Ramos (cell line): ENCODE measurements around the gene UPF1.

Source experiments
- in situ Hi-C: fragments of 300-500 bp; cut with MboI; formaldehyde crosslinking; loops from one replicate; pipeline ENCODE4 v1.14.3; 2022; ENCODE audit warnings: low sequenced_read_pairs; ENCODE audit not compliant: unreplicated experiment

Gene UPF1

DNA sequence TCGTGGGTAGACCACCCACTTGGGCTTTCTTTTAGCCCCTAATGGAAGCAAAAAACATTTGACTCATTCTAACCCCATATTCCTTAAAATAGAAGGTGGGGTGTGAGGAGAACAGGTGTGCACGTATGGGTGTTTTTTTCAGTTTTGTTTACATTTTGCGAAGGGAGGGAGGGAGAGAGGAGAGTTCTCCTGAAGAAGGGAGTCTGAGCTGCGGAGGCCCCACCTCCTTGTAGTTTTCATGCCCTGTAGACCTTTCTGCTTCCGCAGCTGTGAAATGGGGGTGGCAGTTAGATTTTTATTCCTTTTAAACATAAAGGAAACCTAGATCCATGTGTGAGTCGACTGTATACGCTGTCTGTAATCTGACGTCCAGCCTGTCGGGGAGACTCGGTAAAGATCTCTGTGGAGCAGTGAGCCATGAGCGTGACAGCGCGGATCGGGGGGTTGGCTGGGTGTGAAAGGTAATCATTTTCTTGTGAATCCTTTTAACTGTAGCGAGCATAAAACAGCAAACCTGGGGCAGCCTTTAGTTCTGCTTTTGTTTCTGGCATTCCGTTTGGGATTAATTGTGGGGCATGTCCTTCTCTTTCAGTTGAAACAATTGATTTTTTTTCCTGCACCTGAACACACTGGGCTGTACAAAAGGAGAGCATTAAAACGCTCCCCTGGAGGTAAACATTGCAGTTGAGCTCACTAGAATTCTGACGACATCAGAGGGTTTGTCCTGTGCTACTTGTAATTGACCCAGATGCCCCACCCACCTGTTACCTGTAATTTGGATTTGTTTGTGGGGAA is 2.3 kb downstream of the UPF1 start:
- in situ Hi-C loops = no loop called here

GRCh38 chr19:18834644-18834984 is 2.9 kb downstream of the UPF1 start:
- in situ Hi-C loops = no loop called here

GRCh38 chr19:18839465-18840287 is 7.9 kb downstream of the UPF1 start:
- in situ Hi-C loops = no loop called here

- in situ Hi-C loops = no loop called here
Measured at GRCh38 chr19:18840288-18841267, 8.8 kb downstream of the UPF1 start.

DNA sequence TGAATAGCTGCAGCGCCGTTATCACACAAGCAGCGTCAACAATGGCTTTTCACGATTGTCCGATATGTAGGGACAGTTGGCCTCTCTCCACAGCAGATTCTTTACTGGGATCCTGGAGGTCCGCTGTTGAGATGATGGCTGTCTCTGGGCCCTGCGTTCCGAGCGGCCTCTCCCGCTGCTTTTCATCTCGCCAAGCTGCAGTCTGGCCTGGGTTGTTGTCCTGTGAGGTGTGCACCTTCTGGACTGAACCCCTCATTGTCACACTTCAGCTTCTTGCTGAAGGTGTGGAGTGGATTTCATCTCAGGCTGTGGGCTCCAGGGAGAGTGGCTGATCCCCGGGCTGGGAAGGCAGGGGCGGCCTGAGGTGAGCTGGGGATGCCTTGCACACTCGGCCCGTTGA is 9.6 kb downstream of the UPF1 start:
- in situ Hi-C loops = no loop called here

DNA sequence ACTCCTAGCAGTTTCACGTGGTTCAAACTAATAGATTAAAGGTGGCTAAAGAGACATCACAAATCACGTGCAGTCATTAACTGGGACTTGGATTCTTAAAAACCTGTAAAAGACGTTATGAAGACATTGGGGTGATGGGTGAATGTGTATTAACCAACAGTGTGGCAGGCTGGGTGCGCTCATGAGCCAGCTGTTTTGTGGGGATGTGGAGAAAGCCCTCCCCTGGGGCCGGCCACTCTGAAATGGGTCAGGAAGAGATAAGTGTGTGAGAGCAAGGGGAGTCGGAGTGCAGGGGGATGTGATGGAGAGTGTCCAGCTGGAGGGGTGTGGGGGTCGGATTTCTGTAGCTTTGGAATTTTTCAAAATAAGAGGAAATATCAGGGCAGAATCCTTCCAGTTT is 10.4 kb downstream of the UPF1 start:
- in situ Hi-C loops = no loop called here

DNA sequence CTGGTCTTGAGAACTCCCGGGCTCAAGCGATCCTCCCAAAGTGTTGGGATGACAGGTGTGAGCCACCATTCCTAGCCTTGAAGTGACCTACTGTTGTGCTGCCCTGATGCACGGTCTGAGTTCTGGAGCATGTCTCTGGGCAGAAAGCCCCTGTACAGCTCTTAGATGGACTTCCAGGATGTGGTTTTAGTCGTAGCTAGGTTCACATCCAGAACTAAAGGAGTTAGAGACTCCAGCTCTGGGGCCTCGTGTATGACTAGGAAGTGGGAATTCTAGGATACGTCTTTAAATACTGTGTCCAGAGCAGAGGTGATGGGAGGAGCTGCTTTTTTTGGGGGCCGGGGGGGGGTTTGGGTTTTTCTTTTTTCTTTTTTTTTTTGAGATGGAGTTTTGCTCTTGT is 12.2 kb downstream of the UPF1 start:
- in situ Hi-C loops = no loop called here

DNA sequence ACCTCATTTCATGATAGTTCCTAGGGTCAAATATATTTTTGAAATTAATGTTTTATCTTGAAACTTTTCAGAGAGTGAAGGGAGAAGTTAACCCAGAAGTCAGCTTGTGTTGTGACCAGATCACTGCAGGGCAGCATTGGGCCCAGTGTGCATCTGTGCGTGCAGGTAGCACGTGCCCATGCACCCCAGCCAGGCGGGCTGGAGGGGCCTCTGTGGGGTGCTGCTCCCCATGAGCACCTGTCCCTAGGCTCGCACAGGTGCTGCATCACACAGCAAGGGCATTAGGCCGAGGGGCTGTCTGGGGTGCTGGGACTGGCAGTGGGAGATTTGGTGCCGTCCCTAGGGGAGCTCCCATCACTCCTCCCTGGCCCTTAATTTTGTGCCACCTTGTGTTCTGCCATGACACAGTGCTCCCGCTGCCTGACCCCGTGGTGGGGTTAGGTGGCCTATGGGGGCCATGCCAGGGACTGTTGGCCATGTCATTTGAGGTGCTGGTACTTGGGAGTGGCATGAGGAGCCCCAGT is 13.1 kb downstream of the UPF1 start:
- in situ Hi-C loops = no loop called here

DNA sequence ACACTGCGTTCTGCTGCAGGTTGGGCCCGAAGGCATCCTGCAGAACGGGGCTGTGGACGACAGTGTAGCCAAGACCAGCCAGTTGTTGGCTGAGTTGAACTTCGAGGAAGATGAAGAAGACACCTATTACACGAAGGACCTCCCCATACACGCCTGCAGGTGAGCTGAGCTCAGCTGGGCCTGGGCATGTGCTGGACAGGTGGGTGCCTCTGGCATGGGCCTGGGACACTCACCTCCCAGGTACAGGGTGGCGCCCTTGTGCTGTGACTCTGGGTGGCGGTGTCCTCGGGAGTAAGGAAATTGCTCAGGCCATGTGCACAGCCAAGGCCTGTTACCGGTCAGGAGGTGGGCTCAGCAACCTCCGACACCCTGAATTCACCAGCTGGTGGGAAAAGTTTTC is 14.2 kb downstream of the UPF1 start:
- in situ Hi-C loops = no loop called here

- in situ Hi-C loops = no loop called here
Measured at GRCh38 chr19:18846862-18847548, 15.2 kb downstream of the UPF1 start.

- in situ Hi-C loops = no loop called here
Measured at GRCh38 chr19:18847549-18848463, 16.0 kb downstream of the UPF1 start.

GRCh38 chr19:18848878-18849661 is 17.3 kb downstream of the UPF1 start:
- in situ Hi-C loops = no loop called here

DNA sequence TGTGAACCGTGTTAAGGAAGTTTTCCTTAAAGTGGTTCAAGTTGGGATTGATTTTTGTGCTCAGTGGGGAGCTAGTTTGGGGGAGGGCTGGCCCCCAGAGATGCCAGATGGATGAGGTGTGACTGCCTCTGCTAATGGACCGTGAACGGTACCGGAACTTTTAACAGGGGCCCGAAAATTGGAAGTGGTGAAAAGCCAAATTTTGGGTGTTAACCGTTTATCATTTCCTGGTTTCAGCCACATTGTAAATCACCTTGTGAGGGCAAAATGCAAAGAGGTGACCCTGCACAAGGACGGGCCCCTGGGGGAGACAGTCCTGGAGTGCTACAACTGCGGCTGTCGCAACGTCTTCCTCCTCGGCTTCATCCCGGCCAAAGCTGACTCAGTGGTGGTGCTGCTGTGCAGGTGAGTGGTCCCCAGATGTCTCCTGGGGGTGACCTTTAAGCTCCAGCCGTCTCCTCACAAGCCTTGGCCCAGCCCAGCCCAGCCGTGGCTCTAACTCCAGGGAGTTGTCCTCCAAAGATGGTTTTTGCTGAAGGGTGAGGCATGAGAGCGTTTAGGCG is 18.2 kb downstream of the UPF1 start:
- in situ Hi-C loops = loop anchor here (10.0 kb wide), 1 partner anchor 395 kb away; no protein-coding TSS in a partner anchor

GRCh38 chr19:18850471-18851375 is 19.0 kb downstream of the UPF1 start:
- in situ Hi-C loops = loop anchor here (10.0 kb wide), 1 partner anchor 396 kb away; no protein-coding TSS in a partner anchor

DNA sequence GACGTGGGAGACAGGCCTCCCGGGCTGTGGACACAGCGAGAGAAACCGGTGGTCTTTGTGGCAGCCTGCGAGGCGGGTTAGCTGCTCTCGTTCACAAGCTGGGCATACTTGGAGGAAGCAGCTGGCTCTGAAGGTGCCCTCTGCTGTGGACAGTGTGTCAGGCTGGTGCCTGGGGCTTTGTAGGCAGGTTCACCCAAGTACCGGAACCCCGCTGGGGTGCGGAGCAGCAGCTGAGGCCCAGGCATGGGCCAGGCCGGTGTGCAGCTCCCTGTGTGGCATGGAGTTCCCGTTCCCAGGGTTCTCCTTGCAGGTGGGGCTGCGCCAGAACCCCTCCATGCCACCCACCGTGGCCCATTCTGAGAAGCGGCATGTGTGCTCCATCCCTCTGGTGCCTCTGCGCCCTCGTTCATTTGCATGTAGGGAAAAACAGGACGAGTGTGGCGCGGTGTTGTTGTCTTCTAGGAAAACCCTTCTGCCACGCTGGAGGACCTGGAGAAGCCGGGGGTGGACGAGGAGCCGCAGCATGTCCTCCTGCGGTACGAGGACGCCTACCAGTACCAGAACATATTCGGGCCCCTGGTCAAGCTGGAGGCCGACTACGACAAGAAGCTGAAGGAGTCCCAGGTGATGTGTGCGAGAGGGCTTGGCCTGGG is 20.0 kb downstream of the UPF1 start:
- in situ Hi-C loops = loop anchor here (10.0 kb wide), 1 partner anchor 397 kb away; no protein-coding TSS in a partner anchor

- in situ Hi-C loops = loop anchor here (10.0 kb wide), 1 partner anchor 398 kb away; no protein-coding TSS in a partner anchor
Measured at GRCh38 chr19:18852648-18853047, 20.9 kb downstream of the UPF1 start.
